Vagina (tissue), 2 donors: ENCODE results near the gene USP10. TPM values are rescaled to one million over a fixed set of nuclear protein-coding genes. Genes with fewer than 3 reads are reported as not detected.

Experiments
- DNase-seq, 2 donors: peaks; one replicate each; pipeline ENCODE4 v3.0.0-alpha.2; 2017; ENCODE audit errors: extremely low spot score in 2 of 2
- H3K27ac ChIP-seq: fragments of 200-600 bp; sonication (generic); one replicate; pipeline ENCODE4 v1.5.1; 2019
- H3K27me3 ChIP-seq: fragments of 200-600 bp; sonication (generic); one replicate; pipeline ENCODE4 v1.5.1; 2019
- H3K36me3 ChIP-seq, 2 donors: fragments of 200-600 bp; sonication (generic); one replicate each; pipeline ENCODE4 v1.5.1; 2017 to 2019
- H3K4me1 ChIP-seq: fragments of 200-600 bp; sonication (generic); one replicate; pipeline ENCODE4 v1.5.1; 2019
- H3K4me3 ChIP-seq, 2 donors: fragments of 200-600 bp; sonication (generic); 1 replicate in 1 of 2; 2 replicates in 1 of 2; pipeline ENCODE4 v1.5.1; 2016 to 2019
- H3K9me3 ChIP-seq: fragments of 200-600 bp; sonication (generic); one replicate; pipeline ENCODE4 v1.5.1; 2019
- CTCF ChIP-seq, 3 experiments: fragments of 450-650 bp in 2 of 3; fragments of 200-600 bp in 1 of 3; sonication (generic) in 1 of 3; IDR thresholded peaks; one replicate each; pipeline ENCODE4 v1.5.1; 2017 to 2019; ENCODE audit warnings: antibody characterized with exemption in 3 of 3, mild to moderate bottlenecking in 2 of 3, moderate library complexity in 2 of 3
- POLR2A ChIP-seq, 2 donors: fragments of 450-650 bp; IDR thresholded peaks; one replicate each; pipeline ENCODE4 v1.6.1; 2017; ENCODE audit warnings: antibody characterized with exemption in 2 of 2, mild to moderate bottlenecking in 2 of 2, moderate library complexity in 2 of 2
- POLR2AphosphoS5 ChIP-seq, 2 donors: sonication (generic); formaldehyde crosslinking; IDR thresholded peaks; one replicate each; pipeline ENCODE4 v1.9.0; 2017; ENCODE audit warnings: antibody characterized with exemption in 2 of 2, mild to moderate bottlenecking in 2 of 2, low read depth in 1 of 2; ENCODE audit not compliant: insufficient read depth in 1 of 2
- intact Hi-C: fragments of 100-400 bp; cut with DNase I; formaldehyde crosslinking; loops from one replicate; pipeline ENCODE4 v1.15.1; 2023
- total RNA-seq: library from RNA; depleted of rRNA; stranded (reverse); fragments of >200 nt; gene quantifications from one replicate; pipeline ENCODE4 v1.2.3, GENCODE V29; 2016

The USP10 gene
- total RNA-seq, 1 donor from 2014 or later: 42.5 TPM

GRCh38 chr16:84732674-84733352 is 33.0 kb downstream of the USP10 start:
- no peaks in the 10 kb centered on the region for H3K9me3 ChIP-seq
- H3K4me1 ChIP-seq: peaks cover 62% of the 10 kb centered on the region
- peak in 1 of 2 donors; percentile 13 for DNase-seq
- peak overlapping the region in 1 of 2 donors; percentile 15 for H3K4me3 ChIP-seq
- peak overlapping the region; percentile 40 for H3K27ac ChIP-seq
- H3K36me3 ChIP-seq: no peaks in the 10 kb centered on the region
- TF ChIP-seq CTCF (IDR thresholded peaks at IDR 0.05) (no peak), POLR2A (IDR thresholded peaks at IDR 0.05) (no peak), POLR2AphosphoS5 (IDR thresholded peaks at IDR 0.05; ENCODE audit: insufficient read depth in 1 of 2, low read depth in 1 of 2) (peak in 1 of 2 donors; percentile 79)
- intact Hi-C loops: no loop called here
- H3K27me3 ChIP-seq: no peaks in the 10 kb centered on the region

DNA sequence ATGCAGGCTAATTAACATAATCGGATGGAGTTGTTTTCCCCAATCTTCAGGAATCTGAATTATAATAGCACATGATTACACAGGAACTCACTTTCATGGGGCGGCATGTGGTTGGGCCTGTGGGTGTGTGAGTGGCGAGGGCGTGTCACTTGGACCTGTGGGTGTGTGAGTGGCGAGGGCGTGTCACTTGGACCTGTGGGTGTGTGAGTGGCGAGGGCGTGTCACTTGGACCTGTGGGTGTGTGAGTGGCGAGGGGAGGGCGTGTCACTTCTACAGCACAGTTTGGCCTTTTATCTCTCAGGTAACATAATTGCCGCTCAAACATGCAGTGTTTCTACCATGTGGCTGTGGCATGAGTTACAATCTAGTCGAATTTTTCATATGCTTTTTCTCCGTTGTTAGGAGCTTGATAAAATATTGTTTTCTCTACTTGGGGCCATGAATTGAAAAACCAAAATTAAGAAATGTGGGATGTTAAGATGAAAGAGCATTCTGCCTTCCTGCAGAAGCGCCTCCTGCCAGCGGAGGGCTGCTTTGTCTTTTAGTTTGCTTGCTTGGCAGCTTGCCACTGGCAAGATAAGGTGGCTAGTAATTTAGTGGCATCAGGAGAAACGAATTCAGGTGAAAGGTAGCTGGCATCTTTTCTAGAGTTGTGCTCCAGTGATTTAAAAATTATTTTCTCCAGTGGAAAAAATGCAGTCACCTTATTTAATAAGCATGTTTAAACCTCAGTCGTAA is 36.2 kb downstream of the USP10 start:
- peak in 1 of 2 donors; percentile 22 for DNase-seq
- Histone ChIP-seq H3K9me3 (no peaks in the 10 kb centered on the region), H3K27me3 (no peaks in the 10 kb centered on the region), H3K4me1 (peaks cover 75% of the 10 kb centered on the region), H3K27ac (peak overlapping the region; percentile 17), H3K36me3 (no peaks in the 10 kb centered on the region), H3K4me3 (no peak overlapping the region)
- no peak for TF ChIP-seq POLR2AphosphoS5 (IDR thresholded peaks at IDR 0.05; ENCODE audit: insufficient read depth in 1 of 2, low read depth in 1 of 2)
- TF ChIP-seq POLR2A (IDR thresholded peaks at IDR 0.05): no peak
- intact Hi-C loops: no loop called here

DNA sequence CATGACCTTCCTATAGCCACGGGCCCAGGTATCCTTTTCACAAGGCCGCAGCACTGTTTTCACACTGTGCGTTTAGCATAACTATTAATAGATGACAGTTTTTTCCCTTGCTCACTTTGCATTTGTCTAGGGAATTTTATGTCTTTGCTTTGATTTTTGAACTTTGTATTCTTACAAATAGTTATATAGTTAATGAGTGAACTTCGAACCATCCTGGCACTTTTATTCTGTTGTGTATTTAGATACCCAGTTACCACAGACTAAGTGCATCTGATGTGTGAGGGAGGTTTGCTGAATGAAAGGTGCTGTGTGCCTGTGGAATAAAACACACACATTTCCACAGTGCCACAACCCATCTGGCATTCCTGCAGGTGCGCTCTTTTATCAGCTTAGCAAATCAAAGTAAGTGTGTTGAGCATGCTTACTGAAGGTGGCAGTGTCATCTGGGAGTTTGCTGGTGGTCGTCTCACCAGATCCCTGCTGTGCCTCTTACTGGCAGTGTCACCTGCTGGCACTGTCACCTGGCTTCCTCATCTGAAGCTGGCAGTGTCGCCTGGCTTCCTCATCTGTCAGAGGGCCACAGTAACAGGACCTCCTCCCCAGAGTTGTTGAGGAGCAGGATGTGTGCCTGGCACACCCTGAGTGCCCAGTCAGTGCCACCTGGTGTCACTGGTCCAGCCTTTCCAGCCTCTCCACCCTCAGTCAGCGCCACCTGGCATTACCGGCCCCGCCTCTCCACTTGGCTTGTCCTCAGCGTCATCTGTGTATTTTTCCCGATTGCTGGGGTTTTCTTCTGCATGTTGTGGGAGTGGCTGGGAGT is 37.6 kb downstream of the USP10 start:
- Histone ChIP-seq H3K27me3 (no peaks in the 10 kb centered on the region), H3K4me3 (no peak overlapping the region), H3K9me3 (no peaks in the 10 kb centered on the region), H3K27ac (peak overlapping the region; percentile 67), H3K36me3 (no peaks in the 10 kb centered on the region), H3K4me1 (peaks cover 75% of the 10 kb centered on the region)
- intact Hi-C loops: no loop called here
- TF ChIP-seq CTCF (IDR thresholded peaks at IDR 0.05): no peak
- no peak for TF ChIP-seq POLR2A (IDR thresholded peaks at IDR 0.05)
- TF ChIP-seq POLR2AphosphoS5 (IDR thresholded peaks at IDR 0.05; ENCODE audit: insufficient read depth in 1 of 2, low read depth in 1 of 2): no peak
- peak in 1 of 2 donors; percentile 84 for DNase-seq

DNA sequence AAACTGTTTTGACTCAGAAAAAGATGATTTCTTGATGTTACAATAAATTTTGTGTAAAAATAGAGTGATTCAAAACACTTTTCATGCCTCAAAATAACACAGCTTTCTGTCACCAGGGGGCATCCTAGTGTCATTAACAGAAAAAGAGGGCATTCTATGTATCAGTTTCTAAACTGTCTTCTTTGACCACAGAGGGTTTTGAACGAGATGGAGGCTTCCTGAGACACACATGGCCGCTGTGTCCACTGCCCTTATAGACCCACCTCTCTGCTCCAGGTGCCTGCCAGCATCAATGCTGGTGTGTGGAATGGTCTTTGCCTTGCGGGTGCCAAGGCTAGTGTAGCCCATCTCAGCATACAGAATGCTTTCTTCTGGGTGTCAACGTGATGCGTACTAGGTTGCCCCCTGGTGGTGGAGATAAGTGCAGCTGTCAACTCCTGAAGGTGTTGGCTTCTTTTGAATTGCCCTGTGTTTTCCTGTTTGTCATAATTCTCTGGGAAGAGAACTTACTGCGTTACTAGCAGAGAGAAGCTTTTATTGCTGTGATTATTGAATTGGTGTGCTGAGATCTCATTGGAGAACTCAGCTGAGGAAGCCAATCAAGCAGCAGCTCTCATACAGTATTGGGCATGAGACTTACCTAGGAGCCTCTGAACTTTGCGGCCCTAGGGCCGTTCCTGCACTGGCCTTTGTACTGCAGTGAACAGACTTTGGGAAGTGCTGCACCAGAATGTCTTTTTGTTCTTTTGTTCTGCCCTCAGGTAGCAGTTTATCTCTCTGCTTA is 38.6 kb downstream of the USP10 start:
- intact Hi-C loops: no loop called here
- Histone ChIP-seq H3K9me3 (no peaks in the 10 kb centered on the region), H3K4me1 (peaks cover 73% of the 10 kb centered on the region), H3K27ac (peak overlapping the region; percentile 67), H3K4me3 (no peak overlapping the region), H3K27me3 (no peaks in the 10 kb centered on the region), H3K36me3 (no peaks in the 10 kb centered on the region)
- TF ChIP-seq POLR2A (IDR thresholded peaks at IDR 0.05) (no peak), POLR2AphosphoS5 (IDR thresholded peaks at IDR 0.05; ENCODE audit: insufficient read depth in 1 of 2, low read depth in 1 of 2) (peak in 1 of 2 donors; percentile 66), CTCF (IDR thresholded peaks at IDR 0.05) (peak; percentile 53 to 80 (median 75))
- DNase-seq: peak in 1 of 2 donors; percentile 89
